ENCODE measurements around the gene JMJD1C. TPM values are rescaled to one million over a fixed set of nuclear protein-coding genes. Genes with fewer than 3 reads are reported as not detected.

JMJD1C gene
- total RNA-seq, 1 donor from 2014 or later = 79.0 TPM

DNA sequence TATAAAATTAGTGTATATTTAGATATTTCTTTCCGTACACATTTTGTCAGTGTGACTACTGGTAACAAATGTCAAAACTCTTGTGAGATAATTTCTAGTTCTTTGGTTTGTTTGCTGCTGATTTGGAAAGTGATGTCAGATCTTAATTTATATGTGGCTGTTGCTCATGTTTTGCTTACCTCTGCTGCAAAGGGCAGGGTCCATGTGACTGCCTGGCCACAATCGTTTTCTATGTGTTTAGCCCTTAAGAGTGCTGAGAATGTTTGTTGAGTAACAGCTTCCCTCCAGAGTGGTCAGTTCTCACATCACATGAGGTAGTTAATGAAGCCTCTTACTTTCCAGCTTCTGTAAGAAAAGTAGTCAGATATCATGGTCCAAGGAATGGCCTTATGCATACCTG lies 328.5 kb downstream of the JMJD1C start:
- no peak for DNase-seq (ENCODE audit: low spot score)

DNA sequence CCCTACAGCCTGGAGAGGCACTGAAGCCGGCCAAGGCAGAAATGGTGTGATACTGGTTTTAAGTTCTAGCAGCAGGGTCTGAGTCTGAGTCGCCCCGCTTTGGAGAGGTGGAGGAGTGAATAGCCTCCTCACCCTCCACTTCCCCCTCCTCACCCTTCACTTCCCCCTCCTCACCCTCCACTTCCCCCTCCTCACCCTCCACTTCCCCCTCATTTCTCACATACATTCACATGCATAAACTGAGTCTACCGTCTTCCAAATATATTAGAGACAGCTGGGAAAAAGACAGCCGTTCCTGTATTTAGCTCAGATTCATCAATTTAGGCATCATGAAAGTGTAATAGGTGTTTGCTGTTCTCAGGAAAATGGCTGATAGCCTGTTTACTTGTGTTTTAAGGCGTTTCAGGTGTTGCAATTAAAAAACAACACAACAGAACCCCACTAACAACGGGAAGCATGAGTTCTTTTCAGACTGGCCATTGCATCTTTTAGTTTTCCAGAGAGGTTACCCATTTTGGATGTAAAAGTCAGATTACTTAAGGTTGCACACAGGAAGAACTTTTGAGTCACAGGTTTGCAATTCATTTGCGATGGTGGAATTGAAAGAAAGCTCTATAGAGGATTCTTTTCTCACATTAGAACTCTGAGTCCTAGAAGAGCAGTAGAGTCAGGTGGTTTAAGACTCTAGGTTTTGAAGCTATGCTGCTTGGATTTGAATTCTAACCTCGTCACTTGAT lies 331.8 kb downstream of the JMJD1C start:
- no peak for DNase-seq (ENCODE audit: low spot score)

DNA sequence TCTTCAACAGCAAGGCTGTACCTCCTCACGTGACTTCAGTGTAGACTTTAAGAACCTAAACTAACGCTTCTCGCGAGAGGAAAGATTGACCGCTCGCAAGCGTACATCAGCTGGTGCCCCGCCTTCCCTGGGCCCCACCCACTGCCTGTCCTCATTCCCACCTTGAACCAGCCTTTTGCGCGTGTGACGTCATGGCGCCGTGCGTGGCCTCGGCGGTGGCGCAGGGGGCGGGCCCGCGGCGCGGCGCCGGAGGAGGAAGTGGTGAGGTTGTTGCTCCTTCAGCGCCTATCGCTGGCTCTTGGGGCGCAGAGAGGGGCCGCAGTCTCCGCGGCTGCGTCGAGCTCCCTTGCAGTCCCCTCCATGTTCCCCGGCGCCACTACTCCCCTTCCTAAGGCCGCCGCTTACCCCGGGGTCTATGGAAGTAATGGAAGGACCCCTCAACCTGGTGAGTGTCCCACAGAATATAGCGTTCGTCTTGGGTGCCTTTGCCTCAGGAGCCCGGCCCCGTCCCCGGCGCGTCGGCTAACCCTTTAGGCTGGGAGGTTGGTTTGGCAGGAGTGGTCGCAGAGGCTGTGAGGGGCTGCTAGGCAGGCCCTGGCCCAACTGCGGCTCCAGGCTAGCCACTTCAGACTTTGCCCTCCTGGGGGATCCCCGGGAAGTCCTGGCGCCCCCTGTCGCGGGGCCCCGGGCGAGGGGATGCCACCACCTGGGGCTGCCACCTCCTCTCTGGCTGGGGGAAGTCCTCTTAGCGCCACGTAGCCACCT lies 332.5 kb downstream of the JMJD1C start, which contains the start of gene NRBF2:
Gene NRBF2 (plus strand): TSS at position 273 of the 765 bp plus-strand sequence. CDS start 143 bp downstream, at position 416.
- peak; percentile 98 for DNase-seq (ENCODE audit: low spot score)

DNA sequence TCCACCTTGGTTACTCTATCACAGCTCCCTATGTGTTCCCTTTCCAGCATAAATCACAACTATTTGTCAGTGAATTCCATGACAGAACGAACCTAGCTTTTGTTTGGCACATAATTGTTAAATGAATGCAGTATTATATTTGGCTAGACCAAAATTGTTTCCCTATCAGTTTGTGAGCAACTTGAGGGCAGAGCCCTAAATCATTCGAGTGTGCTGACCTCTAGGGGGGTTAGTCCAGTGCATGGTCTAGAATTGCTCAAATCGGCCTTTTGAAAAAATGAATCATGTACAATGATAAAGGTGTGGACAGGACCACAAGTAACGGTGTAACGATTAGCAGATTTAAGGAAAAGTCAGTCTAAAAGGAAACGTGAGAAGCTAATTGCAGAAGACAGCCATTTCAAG lies 333.1 kb downstream of the JMJD1C start:
- no peak for DNase-seq (ENCODE audit: low spot score)

DNA sequence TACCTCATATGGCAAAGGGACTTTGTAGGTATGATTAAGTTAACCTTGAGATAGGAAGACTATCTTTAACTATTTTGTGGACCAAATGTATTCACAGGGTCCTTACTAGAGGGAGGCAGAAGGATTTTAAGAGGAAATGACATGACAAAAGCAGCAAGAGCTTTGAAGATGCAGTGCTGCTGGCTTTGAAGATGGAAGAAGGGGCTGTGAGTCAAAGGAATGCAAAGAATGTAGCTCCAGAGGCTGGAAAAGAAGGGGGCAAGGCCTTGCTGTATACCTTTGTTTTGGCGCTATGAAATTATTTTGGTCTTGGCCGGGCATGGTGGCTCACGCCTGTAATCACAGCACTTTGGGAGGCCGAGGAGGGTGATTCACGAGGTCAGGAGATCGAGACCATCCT lies 335.9 kb downstream of the JMJD1C start:
- no peak for DNase-seq (ENCODE audit: low spot score)

DNA sequence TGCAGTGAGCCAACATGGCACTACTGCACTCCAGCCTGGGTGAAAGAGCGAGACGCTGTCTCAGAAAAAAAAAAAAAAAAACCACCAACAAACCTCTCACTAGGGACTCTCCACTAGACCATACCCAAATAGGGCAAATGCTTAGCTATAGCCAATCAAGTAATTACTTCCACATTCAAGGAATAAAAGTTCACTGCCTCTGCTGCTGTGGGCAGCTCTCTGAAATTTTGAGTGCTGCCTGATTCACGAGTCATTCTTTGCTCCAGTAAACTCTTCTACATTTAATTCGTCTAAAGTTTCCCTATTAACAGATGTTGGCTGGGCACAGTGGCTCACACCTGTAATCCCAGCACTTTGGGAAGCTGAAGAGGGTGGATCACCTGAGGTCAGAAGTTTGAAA lies 337.3 kb downstream of the JMJD1C start:
- no peak for DNase-seq (ENCODE audit: low spot score)

DNA sequence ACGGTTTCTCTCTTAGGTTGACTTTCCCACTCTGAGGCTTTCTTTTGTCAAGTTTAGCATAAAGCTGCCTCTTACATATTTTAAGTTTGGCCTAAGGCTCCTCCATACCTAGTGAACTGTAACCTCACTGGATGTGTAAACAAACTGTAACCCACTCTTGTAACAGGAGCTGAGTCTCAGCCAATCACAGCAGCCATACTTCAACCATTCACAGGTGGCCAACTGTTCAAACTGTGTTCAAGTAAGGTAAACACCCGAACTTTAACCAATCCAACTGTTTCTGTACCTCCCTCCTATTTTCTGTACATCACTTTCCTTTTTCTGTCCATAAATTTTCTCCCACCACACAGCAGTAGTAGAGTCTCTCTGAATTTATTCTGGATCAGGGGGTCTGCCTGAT lies 340.3 kb downstream of the JMJD1C start:
- no peak for DNase-seq (ENCODE audit: low spot score)

DNA sequence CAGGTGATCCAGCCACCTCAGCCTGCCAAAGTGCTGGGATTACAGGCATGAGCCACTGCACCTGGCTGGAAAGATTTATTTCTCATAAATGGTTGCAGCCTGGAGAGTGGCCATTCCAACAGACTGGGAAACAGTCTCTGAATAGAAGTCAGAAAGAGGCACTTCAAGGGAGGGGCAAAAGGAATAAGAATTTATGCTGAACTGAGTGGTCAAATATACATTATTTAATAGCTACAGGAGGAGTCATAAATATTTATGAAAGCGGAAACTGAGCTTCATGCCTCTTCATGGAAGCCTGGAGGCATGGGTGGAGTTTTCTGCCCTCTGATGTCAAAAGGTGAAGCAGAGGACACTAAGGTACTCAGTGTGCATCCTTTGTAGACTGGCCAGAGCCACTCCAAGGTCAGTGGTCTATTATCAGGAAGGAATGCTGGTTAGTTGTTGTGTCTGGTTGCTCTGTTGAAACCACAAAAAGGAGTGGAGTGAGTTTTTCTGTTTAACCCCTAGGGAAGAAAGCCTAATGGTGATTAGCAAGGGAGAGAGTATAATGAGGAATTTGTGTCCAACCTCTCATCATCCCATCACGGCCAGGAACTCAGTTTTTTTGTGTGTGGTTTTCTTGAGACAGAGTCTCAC lies 341.9 kb downstream of the JMJD1C start:
- no peak for DNase-seq (ENCODE audit: low spot score)

DNA sequence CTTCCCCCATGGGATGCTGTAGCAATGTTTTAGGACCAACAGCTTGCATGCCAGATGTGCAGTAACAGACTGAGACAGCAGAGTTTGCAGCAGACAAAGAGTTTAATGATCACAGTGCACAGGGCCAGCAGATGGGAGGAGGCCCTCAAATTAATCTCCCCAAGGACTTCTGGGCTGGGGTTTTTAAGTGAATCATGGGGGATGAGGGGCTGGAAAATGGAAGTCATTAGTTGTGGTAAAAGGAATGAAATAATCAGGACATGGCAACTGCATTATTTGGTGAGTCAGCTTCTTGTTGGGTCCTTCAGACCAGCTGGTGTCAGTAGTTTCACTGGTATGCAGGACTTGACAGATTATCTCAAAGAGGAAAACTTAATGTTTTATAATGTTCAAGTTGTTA lies 345.2 kb downstream of the JMJD1C start:
- DNase-seq (ENCODE audit: low spot score) = no peak

DNA sequence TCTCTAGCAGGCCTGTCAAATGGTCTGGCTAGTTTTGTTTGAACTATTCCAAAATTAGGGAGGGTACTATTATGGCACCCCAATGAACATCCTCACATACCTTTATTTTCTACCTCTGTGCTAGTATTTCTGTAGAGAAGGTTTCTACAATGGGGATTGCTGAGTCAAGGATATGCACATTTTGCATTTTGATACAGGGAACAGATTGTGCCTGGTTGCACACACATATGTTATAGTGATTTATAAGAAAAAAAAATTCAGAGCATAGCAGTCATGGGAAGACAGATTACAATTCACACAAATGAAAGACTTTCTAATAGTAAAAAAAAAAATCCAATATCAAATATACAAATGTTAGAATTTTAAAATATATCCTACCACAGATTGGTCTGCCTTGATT lies 346.7 kb downstream of the JMJD1C start:
- DNase-seq (ENCODE audit: low spot score) = no peak

Other genes with a start within 250 kb of the JMJD1C start
- gene REEP3, start 55.4 kb upstream of the JMJD1C start, total RNA-seq = 53.4 TPM

All from mucosa of gallbladder (tissue), 1 donor.